Psoas muscle (tissue), 8 donors: Measurements from ENCODE around the gene URB2. TPM values are rescaled to one million over a fixed set of nuclear protein-coding genes. Genes with fewer than 3 reads are reported as not detected.

Source experiments
- ATAC-seq, 4 donors: fragments of 200-7000 bp; cut with Tn5 transposase; one replicate each; pipeline ENCODE4 v1.9.1; 2020; ENCODE audit warnings: moderate library complexity in 3 of 4, mild to moderate bottlenecking in 2 of 4
- DNase-seq, 2 donors: peaks; one replicate each; pipeline ENCODE4 v3.0.0-alpha.2; 2020
- H3K27ac ChIP-seq: fragments of 200-600 bp; one replicate; pipeline ENCODE4 v1.8.0; 2022
- H3K27me3 ChIP-seq, 3 donors: fragments of 200-600 bp in 1 of 3; one replicate each; pipeline versions ENCODE4 v1.6.1 to v1.8.0; 2013 to 2022; ENCODE audit warnings: low read length in 2 of 3, mild to moderate bottlenecking in 2 of 3, moderate library complexity in 1 of 3; ENCODE audit not compliant: insufficient read depth in 3 of 3
- H3K36me3 ChIP-seq, 2 donors: fragments of 200-600 bp in 1 of 2; one replicate each; pipeline versions ENCODE4 v1.6.1 to v1.8.0; 2013 to 2022; ENCODE audit warnings: low read depth in 1 of 2, mild to moderate bottlenecking in 1 of 2, moderate library complexity in 1 of 2; ENCODE audit not compliant: insufficient read depth in 1 of 2
- H3K4me1 ChIP-seq: fragments of 200-600 bp; one replicate; pipeline ENCODE4 v1.8.0; 2022
- H3K4me3 ChIP-seq: fragments of 200-600 bp; one replicate; pipeline ENCODE4 v1.8.0; 2022; ENCODE audit warnings: mild to moderate bottlenecking
- H3K9me3 ChIP-seq: fragments of 200-600 bp; one replicate; pipeline ENCODE4 v1.8.0; 2022
- WGBS, 3 donors: extraction: QIAGEN DNeasy Blood & Tissue Kit; methylation state at CpG; one replicate each; pipeline versions ENCODE4 v1.1.6 to v1.1.7; 2013; 5-methylcytosine and 5-hydroxymethylcytosine counted together
- intact Hi-C, 2 donors: fragments of 100-400 bp; cut with DNase I; formaldehyde crosslinking; loops; one replicate each; pipeline versions ENCODE4 v1.11.0 to v1.14.2; 2022
- polyA plus RNA-seq, 3 donors: library from polyadenylated mRNA; stranded (reverse); fragments of 200-250 nt; gene quantifications; one replicate each; pipeline ENCODE4 v1.2.3, GENCODE V29; 2013
- total RNA-seq, 4 donors: library from RNA; stranded (reverse); fragmentation: NEBNext Ultra II Directional in 2 of 4; extraction: Animal tissue kit (Norgen Biotek cat#: 25700) in 2 of 4; gene quantifications; one replicate each; pipeline versions ENCODE4 v1.2.1 to v1.2.4, GENCODE V29; 2021 to 2023
- TF ChIP-seq, protein P1 (sequence below): fragments of 200-600 bp; IDR thresholded peaks from one replicate; pipeline ENCODE4 v1.8.0; 2022; ENCODE audit warnings: antibody characterized with exemption
- donor health status: healthy with polysubstance abuse.
- donor health status: DM: no; HTN: no; CAD: no; lungs with moderate emphysema.
- donor health status: Bipolar disorder and iron deficiency.
- donor health status: healthy.
- donor health status: DM: yes; HTN: yes; CAD: no.
- donor health status: DM: no; HTN: no; CAD: no.
- donor health status: DM: no; HTN: no; CAD: no.
- donor health status: DM: yes; HTN: yes; CAD: no.

Gene URB2
- total and polyA plus RNA-seq, 7 donors, result 4.7 to 18.2 (median 10.2) TPM

DNA sequence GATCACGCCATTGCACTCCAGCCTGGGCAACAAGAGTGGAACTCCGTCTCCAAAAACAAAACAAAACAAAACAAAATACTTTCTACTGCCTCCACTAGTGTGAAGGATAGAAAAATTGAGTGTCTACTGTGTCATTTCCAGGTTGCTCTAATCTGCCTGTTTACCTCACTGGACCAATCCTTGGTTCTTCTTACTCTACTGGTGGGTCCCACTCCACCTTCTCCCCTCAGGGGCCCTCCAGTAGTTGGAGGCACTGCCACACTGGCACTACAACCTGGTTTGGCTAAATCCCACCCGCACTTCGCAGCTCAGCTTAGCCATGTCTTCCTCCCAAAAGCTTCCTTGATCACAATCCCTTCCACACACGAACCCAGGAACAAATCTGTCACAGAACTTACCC is 2.8 kb upstream of the URB2 start:
- TF ChIP-seq, protein P1, sequence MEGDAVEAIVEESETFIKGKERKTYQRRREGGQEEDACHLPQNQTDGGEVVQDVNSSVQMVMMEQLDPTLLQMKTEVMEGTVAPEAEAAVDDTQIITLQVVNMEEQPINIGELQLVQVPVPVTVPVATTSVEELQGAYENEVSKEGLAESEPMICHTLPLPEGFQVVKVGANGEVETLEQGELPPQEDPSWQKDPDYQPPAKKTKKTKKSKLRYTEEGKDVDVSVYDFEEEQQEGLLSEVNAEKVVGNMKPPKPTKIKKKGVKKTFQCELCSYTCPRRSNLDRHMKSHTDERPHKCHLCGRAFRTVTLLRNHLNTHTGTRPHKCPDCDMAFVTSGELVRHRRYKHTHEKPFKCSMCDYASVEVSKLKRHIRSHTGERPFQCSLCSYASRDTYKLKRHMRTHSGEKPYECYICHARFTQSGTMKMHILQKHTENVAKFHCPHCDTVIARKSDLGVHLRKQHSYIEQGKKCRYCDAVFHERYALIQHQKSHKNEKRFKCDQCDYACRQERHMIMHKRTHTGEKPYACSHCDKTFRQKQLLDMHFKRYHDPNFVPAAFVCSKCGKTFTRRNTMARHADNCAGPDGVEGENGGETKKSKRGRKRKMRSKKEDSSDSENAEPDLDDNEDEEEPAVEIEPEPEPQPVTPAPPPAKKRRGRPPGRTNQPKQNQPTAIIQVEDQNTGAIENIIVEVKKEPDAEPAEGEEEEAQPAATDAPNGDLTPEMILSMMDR, result no peak
- peaks cover 66% of the 10 kb centered on the region for H3K4me1 ChIP-seq
- H3K27me3 ChIP-seq, result no peaks in the 10 kb centered on the region
- DNase-seq (no peak), ATAC-seq (no peak)
- H3K36me3 ChIP-seq, result peaks cover 0 to 4% of the 10 kb centered on the region in 2 donors
- intact Hi-C loops, result loop anchor here in 1 of 2 donors (10.0 kb wide), 1 partner anchor 188 kb away; the partner anchor contains the start of gene ACTA1
- no peaks in the 10 kb centered on the region for H3K9me3 ChIP-seq
- WGBS, 3 donors, result 84 to 92% (median 85%) methylated on average over 5 of the region's 5 CpGs
- H3K4me3 ChIP-seq, result no peak overlapping the region
- no peak overlapping the region for H3K27ac ChIP-seq

DNA sequence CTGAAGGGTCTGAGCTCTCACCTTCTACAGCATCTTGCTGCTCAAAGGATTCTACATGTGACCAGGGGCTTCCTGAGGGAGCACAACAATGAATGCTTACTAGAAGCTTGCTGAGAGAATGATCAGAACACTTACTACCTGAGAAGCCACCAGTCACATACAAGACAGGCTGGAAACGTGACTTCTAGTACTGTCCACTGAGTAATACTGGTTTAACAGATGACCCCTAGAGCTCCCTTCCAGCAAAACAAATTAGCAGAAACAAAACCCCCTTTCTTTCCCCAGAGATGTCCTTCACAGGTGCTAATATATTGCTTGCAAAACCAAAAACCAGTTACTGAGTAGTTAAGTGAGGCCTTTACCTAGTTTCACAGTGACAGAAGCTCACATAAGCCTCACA is 2.2 kb upstream of the URB2 start:
- peaks cover 2 to 4% of the 10 kb centered on the region in 2 donors for H3K36me3 ChIP-seq
- DNase-seq, result no peak
- TF ChIP-seq, protein P1, result no peak
- H3K4me1 ChIP-seq, result peaks cover 59% of the 10 kb centered on the region
- 59 to 87% (median 65%) methylated on average over 1 of the region's 1 CpG for WGBS, 3 donors
- H3K9me3 ChIP-seq, result no peaks in the 10 kb centered on the region
- H3K27ac ChIP-seq, result peak overlapping the region; percentile 85
- intact Hi-C loops, result loop anchor here in 1 of 2 donors (10.0 kb wide), 1 partner anchor 189 kb away; the partner anchor contains the start of gene ACTA1
- ATAC-seq, result no peak
- no peaks in the 10 kb centered on the region for H3K27me3 ChIP-seq
- peak overlapping the region; percentile 98 for H3K4me3 ChIP-seq

GRCh38 chr1:229624521-229625070 is 1.5 kb upstream of the URB2 start:
- Histone ChIP-seq H3K27ac (peak overlapping the region; percentile 85), H3K4me1 (peaks cover 58% of the 10 kb centered on the region)
- no peak for DNase-seq

DNA sequence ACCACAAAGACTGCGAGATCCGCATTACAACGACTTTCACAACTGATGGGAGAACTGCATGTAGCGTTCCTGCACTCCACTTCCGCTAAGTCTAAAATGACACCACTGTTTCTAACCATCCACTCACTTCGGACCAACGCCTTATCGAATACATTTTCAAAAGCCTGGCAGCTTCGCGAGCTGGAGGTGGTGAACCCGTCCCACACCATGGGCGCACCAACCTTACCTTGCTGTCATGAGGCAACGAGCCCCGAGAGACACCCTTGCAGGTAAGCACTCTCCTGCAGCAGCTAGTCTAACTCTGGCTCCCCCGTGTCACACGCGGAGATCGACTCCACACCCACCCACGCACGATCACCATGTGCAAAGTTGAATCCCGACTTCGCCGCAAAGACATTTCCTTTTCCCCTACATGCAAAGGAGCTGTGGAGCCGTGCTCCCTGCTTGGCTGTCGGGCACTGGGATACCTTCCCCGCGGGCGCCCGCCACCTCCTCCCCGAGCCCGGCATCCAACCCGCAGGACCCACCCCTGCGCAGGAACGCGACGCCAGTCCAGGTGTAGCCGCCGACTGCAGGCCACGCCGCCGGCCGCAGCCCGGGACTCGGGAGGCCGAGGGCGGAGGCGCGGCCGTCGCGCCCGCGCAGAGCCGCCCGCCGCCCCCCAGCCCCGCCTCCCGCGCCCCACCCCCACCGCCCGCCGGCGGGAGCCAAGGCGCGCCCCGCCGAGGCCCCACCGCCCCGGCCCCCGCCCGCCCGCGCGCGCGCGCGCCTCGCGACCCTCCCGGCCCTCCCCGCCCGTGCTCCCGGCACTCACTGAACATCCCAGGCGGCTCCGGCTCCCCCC is 754 bp upstream of the URB2 start:
- peaks cover 54% of the 10 kb centered on the region for H3K4me1 ChIP-seq
- peak overlapping the region; percentile 98 for H3K4me3 ChIP-seq
- TF ChIP-seq, protein P1, result no peak
- intact Hi-C loops, result loop anchor here in 1 of 2 donors (1.0 to 10.0 kb wide), 2 partner anchors 66 to 190 kb away; partner anchors contain the start of gene ACTA1
- peak; percentile 37 to 51 (median 38) for ATAC-seq
- H3K27me3 ChIP-seq, result no peaks in the 10 kb centered on the region
- DNase-seq, result peak; percentile 56 to 74
- H3K36me3 ChIP-seq, result peaks cover 4 to 11% of the 10 kb centered on the region in 2 donors
- peak overlapping the region; percentile 96 for H3K27ac ChIP-seq
- H3K9me3 ChIP-seq, result no peaks in the 10 kb centered on the region
- 0 to 1% (median 1%) methylated on average over 35 to 79 of the region's 86 CpGs for WGBS, 3 donors

More at GRCh38 chr1:229624521-229625070, 1.5 kb upstream of the URB2 start:
- TF ChIP-seq, protein P1, result no peak
- Histone ChIP-seq H3K27me3 (no peaks in the 10 kb centered on the region), H3K9me3 (no peaks in the 10 kb centered on the region), H3K4me3 (peak overlapping the region; percentile 98), H3K36me3 (peaks cover 4 to 7% of the 10 kb centered on the region in 2 donors)
- intact Hi-C loops, result loop anchor here in 1 of 2 donors (1.0 to 10.0 kb wide), 2 partner anchors 65 to 190 kb away; partner anchors contain the start of gene ACTA1
- 37 to 43% (median 39%) methylated on average over 9 of the region's 9 CpGs for WGBS, 3 donors
- ATAC-seq, result peak; percentile 58 to 78 (median 76)
